HG02885 (cell line): Measurements from ENCODE around the gene FAM72C.
"Not testable (repeated sequence)": the region's sequence is repeated elsewhere in the genome, so short reads cannot be mapped to it uniquely, and the experiment has no call there.

ENCODE experiments used
- ATAC-seq: cut with Tn5 transposase; IDR thresholded peaks from one replicate; pipeline ENCODE4 v1.9.1; 2021; ENCODE audit warnings: mild to moderate bottlenecking; ENCODE audit not compliant: unreplicated experiment, poor library complexity

FAM72C gene

GRCh38 chr1:143987868-143988267 lies 16.1 kb upstream of the FAM72C start:
- not testable (repeated sequence) for ATAC-seq

DNA sequence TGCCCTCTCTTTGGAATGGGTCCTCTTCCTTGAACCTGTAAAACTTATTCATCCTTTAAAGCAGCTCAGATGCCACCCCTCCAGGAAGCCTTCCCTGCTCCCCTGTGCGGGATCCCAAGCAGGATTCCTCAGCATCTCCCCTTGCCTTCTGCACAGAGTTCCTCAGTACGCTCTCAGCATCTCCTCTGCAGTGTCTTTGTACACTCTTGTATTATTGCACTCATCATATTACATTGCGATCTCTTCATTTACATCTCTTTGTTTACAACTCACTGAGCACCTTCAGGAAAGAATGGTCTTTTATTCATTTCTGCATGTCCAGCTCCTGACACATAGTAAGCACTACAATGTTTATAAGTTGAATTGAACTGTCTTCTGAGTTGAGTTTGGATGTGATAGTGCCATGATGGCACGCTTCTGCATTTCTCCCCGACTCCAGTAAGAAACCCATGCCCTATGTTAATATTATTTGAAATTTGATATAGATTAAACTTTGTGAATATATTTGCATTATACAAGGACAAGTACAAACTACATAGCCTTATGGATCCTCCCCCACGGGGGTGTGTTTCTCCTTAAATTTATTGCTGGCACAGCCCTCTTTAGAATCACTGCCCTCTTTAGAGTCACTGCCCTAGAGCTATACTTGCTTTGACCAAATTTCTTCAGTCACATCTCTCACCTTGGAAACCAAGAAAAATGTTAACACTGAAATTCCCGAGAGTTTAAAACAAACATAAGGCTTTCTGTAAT lies 13.1 kb upstream of the FAM72C start:
- not testable (repeated sequence) for ATAC-seq

- not testable (repeated sequence) for ATAC-seq
Observed at GRCh38 chr1:143974416-143974815, 2.6 kb upstream of the FAM72C start.

- ATAC-seq, result not testable (repeated sequence)
Observed at GRCh38 chr1:143973876-143974414, 2.2 kb upstream of the FAM72C start.

DNA sequence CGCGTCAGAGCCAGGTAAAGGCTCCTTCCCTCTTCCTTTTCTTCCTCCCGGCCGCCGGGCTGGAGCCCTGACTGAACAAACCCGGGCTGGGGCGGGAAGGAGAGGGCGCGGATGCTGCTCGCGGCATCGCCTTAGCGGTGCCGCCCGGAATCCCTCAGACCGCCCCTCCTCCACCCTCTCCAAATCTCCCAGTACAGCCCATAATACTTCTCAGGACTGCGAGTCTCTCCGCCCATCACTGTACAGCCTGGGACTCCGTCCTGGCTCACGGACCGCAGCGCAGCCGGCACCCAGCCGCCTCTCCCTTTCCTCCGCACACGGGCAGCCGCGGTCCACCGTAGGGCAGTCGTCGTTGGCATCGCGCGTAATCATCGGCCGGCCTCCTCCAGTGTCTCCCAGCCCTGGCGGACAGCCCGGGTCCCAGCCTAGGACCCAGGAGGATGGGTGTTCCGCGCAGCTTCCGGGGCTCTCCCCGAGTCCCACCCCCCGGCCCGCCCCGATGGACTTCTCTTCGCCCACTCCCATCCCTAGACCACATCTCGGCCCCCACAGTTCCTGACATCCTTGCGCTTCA lies 1.1 kb upstream of the FAM72C start:
- ATAC-seq, result peak; percentile 8

DNA sequence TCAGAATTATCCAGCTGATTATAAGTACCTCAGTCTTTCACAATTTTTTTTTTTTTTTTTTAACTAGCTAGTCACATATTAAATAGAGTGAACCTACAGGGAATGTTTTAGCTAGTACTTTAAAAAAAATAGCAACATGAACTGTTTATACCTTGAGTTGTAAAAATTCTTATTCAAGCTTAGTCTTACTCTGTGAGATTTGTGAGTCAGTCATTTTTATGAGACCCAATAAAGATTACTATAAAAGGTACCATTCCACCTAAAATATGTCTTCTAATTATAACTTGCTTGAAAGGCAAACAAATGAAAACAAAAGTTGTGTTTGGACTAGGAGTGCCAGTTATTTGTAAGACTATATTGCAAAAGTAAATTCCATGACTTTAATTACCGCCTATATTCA lies 5.9 kb downstream of the FAM72C start:
- not testable (repeated sequence) for ATAC-seq

GRCh38 chr1:143964294-143964693 lies 7.5 kb downstream of the FAM72C start:
- not testable (repeated sequence) for ATAC-seq

GRCh38 chr1:143955930-143956329 lies 15.9 kb downstream of the FAM72C start:
- not testable (repeated sequence) for ATAC-seq

DNA sequence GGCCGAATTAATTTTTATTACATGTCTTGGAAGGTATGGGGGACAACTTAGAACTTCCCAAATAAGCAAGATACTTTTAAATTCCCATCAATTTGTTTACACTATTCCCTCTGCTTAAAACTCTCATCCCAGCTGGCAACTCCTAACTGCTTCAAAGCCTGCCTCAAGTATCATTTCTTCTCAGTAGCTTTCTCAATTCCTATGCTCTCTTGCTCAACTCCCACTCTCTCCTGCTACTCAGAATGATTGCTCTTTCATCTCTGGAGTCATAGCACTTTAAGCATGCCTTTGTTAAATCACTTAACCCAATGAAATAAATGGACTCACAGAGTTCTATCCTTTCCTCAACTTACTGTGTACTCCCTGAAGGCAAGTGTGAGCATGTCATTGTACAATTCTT lies 18.9 kb downstream of the FAM72C start:
- ATAC-seq, result not testable (repeated sequence)

GRCh38 chr1:143951485-143952391 lies 20.0 kb downstream of the FAM72C start:
- not testable (repeated sequence) for ATAC-seq

DNA sequence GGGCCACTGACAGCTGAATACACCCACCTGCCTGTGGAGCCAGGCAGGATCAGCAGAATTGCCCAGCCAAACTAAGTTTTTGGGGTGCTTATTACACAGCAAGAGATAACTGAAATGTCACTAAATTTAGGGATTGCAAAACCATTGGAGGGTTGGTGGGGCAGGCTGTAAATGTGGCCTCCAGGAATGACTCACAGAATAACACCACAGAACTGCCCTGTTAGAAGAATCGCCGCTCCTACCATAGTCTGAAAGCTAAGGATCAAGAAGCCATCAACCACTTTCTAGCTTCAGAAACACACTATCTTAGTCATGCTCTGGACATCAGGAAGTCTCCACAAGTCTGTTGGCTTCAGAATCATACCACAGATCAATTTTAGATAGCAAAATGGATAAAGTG lies 24.0 kb downstream of the FAM72C start:
- not testable (repeated sequence) for ATAC-seq

DNA sequence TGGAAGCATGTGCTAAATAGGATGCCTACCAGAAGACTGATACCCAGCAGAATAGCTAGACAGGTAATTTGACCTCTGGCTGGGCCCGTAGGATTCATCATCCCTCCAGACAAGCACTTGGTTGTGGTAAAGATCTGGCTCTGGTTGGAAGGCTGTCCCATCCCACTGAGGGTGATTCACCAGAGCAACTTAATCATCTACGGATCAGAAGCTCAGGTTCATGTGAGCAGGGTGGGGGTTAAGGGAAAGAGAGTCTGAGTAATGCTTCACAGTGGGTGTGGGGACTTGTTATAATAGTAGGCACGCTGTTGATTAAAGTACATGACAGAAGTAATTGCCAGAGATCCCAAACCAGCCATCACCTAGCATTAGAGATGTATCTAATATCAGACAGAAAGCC lies 26.5 kb downstream of the FAM72C start:
- ATAC-seq, result not testable (repeated sequence)

DNA sequence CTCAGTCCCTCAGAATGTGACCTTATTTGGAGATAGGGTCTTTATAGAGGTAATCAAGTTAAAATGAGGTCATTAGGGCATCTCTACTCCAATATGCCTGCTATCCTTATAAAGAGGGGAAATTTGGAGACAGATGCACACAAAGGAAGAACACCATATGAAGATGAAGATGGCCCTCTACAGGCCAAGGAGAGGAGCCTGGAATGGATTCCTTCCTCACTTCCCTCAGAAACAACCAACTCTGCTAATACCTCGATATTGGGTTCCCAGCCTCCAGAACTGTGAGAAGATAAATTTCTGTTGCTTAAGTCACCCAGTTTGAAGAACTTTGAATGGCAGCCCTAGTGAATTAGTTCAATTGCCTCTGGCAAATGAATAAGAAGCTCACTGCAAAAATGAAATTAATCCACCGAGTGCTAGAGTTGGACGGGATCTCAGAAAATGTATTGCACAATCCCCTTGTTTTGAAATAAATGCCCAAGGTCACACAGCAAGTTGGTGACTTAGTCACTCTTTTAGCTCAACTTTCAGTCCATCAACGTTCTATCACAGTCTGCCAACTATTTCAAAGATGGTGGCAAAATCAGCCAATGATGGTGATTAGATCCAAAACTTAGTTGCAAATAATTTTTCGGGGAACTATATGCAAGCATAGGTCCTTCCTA lies 27.1 kb downstream of the FAM72C start:
- not testable (repeated sequence) for ATAC-seq

DNA sequence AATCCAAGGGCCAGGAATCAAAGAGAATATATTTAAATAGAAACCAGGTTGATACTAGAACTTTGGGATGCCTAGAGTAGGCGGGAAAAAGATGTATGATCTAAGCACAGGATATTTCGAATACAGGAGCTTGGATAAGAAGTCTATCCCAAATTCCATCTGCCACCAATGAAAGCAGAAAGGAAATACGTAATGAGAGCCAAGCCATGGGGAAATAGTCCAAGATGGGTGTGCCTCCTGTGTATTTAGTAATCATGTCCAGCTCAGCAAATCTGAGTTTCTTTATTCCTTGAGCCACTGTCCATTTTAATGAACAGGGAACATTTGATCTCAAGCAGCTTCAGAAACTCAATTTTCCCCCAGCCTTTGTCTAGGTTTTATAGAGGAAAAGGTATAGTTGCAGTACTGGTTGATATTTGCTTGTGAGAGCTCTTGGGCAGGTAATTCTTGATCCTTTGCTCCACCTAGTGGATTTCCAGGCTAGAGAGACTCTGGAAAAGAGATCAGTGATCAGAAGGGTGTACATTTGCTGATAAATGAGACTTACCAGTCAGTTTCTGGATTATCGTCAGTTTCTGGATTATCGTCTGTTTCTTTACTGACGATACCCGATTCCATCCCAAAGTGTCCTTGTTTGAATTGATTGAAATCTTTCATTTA lies 28.3 kb downstream of the FAM72C start:
- not testable (repeated sequence) for ATAC-seq

- not testable (repeated sequence) for ATAC-seq
Observed at GRCh38 chr1:143942238-143942860, 29.4 kb downstream of the FAM72C start.

DNA sequence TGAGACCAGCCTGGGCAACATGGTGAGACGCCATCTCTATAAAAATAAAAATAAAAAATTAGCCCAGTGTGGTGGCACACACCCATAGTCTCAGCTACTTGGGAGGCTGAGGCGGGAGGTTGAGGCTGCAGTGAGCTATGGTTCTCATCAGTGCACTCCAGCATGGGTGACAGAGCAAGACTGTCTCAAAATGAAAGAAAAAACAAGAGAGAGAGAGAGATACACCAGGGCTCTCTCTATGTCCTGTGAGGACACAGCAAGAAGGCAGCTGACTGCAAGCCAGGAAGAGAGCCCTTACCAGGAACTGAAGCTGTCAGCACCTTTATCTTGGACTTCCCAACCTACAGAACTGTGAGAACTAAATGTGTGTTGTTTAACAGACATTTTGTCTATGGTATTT lies 32.1 kb downstream of the FAM72C start:
- ATAC-seq, result not testable (repeated sequence)

GRCh38 chr1:143938922-143939321 lies 32.9 kb downstream of the FAM72C start:
- not testable (repeated sequence) for ATAC-seq

DNA sequence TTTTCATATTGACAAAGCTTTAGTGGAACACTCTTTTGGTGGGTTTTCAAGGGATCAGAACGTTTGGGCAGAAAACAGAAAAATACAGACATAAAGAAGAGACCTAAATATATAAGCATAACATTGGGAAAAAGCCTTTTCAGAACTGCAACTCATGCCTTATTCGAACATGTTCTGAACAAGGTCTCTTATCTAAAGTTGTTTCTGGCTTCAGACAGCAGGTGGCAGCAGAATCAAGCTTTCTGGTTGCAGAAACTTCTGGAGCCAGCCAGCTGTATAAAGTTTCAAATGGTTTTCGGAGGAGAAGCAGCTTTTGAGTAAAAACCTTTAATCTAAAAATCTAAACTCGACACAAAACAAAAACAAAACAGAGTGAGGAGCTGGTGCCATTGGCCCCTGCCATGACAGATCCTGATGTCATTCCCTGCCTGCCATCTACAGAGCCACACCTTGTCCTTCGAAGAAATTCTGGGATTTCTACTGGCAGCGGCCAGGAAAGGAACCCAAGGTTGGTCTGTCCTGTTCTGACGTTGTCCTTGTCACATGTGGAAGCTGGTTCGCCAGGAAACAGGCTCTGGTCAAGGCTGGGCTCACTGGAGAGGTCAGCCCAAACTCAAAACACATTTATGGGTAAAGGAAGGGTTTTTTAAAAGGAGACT lies 35.2 kb downstream of the FAM72C start:
- not testable (repeated sequence) for ATAC-seq

GRCh38 chr1:143919127-143919526 lies 52.7 kb downstream of the FAM72C start:
- ATAC-seq, result not testable (repeated sequence)
